SU-DHL-6 (cell line): ENCODE results near the gene SLX4IP.

Source experiments
- CTCF ChIP-seq: fragments of 200-600 bp; sonication (generic); IDR thresholded peaks from one replicate; pipeline ENCODE4 v1.5.1; 2017; ENCODE audit warnings: antibody characterized with exemption, mild to moderate bottlenecking, low read length, moderate library complexity; ENCODE audit not compliant: insufficient read depth, poor library complexity, severe bottlenecking
- EZH2phosphoT487 ChIP-seq: fragments of 200-600 bp; sonication (generic), shearing (Covaris generic); conservative IDR thresholded peaks from 2 replicates; pipeline ENCODE4 v1.6.1; 2018; ENCODE audit warnings: mild to moderate bottlenecking, antibody characterized with exemption, low read length, moderate library complexity, mixed read lengths

GRCh38 chr20:10641893-10642292 is 206.8 kb downstream of the SLX4IP start:
- TF ChIP-seq CTCF, result no peak
- TF ChIP-seq EZH2phosphoT487, result no peak
